GM19372 (cell line): Measurements from ENCODE around the gene NUP160.
"Not testable (repeated sequence)": the region's sequence is repeated elsewhere in the genome, so short reads cannot be mapped to it uniquely, and the experiment has no call there.

Experiments used
- ATAC-seq: cut with Tn5 transposase; IDR thresholded peaks from one replicate; pipeline ENCODE4 v1.9.1; 2021; ENCODE audit warnings: mild to moderate bottlenecking, low read depth, moderate library complexity; ENCODE audit not compliant: unreplicated experiment

NUP160 gene

GRCh38 chr11:47863189-47863897 is 15.2 kb upstream of the NUP160 start:
- peak; percentile 65 for ATAC-seq

- no peak for ATAC-seq
These were observed 13.6 kb upstream of the NUP160 start for GRCh38 chr11:47861728-47862127.

GRCh38 chr11:47860536-47860935 is 12.4 kb upstream of the NUP160 start:
- no peak for ATAC-seq

GRCh38 chr11:47857892-47858543 is 9.9 kb upstream of the NUP160 start:
- ATAC-seq, result no peak

- no peak for ATAC-seq
These were observed 9.3 kb upstream of the NUP160 start for GRCh38 chr11:47857485-47857884.

GRCh38 chr11:47856186-47856585 is 8.0 kb upstream of the NUP160 start:
- ATAC-seq, result no peak

GRCh38 chr11:47854667-47855066 is 6.5 kb upstream of the NUP160 start:
- ATAC-seq, result peak; percentile 55

- no peak for ATAC-seq
These were observed 3.9 kb upstream of the NUP160 start for GRCh38 chr11:47852053-47852452.

GRCh38 chr11:47850337-47850736 is 2.2 kb upstream of the NUP160 start:
- ATAC-seq, result peak; percentile 37

GRCh38 chr11:47848700-47849155 is 578 bp upstream of the NUP160 start:
- ATAC-seq, result peak; percentile 10

GRCh38 chr11:47847537-47847891 is 636 bp downstream of the NUP160 start:
- no peak for ATAC-seq

- ATAC-seq, result no peak
These were observed 1.2 kb downstream of the NUP160 start for GRCh38 chr11:47846998-47847397.

- ATAC-seq, result no peak
These were observed 4.6 kb downstream of the NUP160 start for GRCh38 chr11:47843361-47844055.

- no peak for ATAC-seq
These were observed 5.4 kb downstream of the NUP160 start for GRCh38 chr11:47842749-47843148.

GRCh38 chr11:47837929-47838328 is 10.2 kb downstream of the NUP160 start:
- no peak for ATAC-seq

GRCh38 chr11:47837292-47837691 is 10.9 kb downstream of the NUP160 start:
- ATAC-seq, result no peak

GRCh38 chr11:47830013-47830412 is 18.1 kb downstream of the NUP160 start:
- not testable (repeated sequence) for ATAC-seq

GRCh38 chr11:47828284-47828683 is 19.9 kb downstream of the NUP160 start:
- no peak for ATAC-seq

- not testable (repeated sequence) for ATAC-seq
These were observed 25.5 kb downstream of the NUP160 start for GRCh38 chr11:47822664-47823063.

- ATAC-seq, result no peak
These were observed 28.4 kb downstream of the NUP160 start for GRCh38 chr11:47819743-47820142.

GRCh38 chr11:47800759-47801158 is 47.4 kb downstream of the NUP160 start:
- no peak for ATAC-seq

GRCh38 chr11:47797633-47798032 is 50.5 kb downstream of the NUP160 start:
- ATAC-seq, result no peak
